ENCODE measurements around the gene GALNT8.

GALNT8 gene

DNA sequence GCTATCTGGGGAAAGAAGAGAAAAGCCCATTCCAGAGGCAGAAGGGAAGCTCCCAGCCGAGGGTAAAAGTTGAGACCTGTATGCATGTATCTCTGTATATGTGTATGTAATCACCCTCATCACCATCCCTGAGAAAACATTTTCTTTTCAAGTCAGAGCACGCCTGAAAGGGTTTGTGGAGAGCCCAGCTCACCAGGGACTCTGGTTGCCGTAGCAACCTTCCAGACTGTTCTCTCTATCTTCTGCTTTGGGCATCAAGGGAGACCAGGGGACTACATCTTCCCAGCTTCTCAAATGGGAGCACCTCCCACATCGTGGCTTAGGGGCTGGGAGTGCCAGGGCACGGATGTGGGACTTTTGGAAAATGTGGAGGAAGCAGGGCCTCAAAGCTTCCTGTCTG is 93.5 kb downstream of the GALNT8 start:
- Histone ChIP-seq H3K9me3 (ENCODE audit: control insufficient read depth, insufficient read depth, low read depth, low read length) (no peaks in the 10 kb centered on the region), H3K9ac (ENCODE audit: low read length) (no peak overlapping the region), H3K4me3 (ENCODE audit: low read depth, low read length) (no peak overlapping the region), H3K27me3 (ENCODE audit: control insufficient read depth, insufficient read depth, low read length) (peaks cover 39% of the 10 kb centered on the region), H3K4me1 (ENCODE audit: control insufficient read depth, insufficient read depth, low read length) (peaks cover 10% of the 10 kb centered on the region), H3K27ac (ENCODE audit: low read depth, low read length) (no peak overlapping the region), H3K36me3 (ENCODE audit: control insufficient read depth, insufficient read depth, low read length) (no peaks in the 10 kb centered on the region)

DNA sequence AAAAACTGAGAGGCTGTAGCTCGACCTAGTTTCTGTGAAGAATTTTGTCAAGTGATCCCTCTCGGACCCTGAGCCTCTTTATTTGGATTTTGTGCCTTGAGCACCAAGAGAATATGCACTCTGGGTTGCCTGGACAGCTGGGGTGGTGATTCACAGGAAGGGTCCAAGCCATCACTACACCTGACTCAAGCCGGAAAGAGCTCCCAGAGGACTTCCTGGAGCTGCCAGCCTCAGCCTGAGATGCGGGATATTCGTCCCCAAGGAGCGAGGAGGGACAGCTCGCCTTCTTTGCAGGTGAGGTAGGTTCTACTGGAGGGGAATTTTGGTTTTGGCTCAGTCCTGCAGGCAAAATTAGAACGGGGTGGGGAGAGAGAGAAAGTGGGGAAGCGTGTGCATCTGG is 94.3 kb downstream of the GALNT8 start:
- Histone ChIP-seq H3K4me3 (ENCODE audit: low read depth, low read length) (no peak overlapping the region), H3K36me3 (ENCODE audit: control insufficient read depth, insufficient read depth, low read length) (no peaks in the 10 kb centered on the region), H3K4me1 (ENCODE audit: control insufficient read depth, insufficient read depth, low read length) (peaks cover 10% of the 10 kb centered on the region), H3K9me3 (ENCODE audit: control insufficient read depth, insufficient read depth, low read depth, low read length) (no peaks in the 10 kb centered on the region), H3K9ac (ENCODE audit: low read length) (no peak overlapping the region), H3K27ac (ENCODE audit: low read depth, low read length) (no peak overlapping the region), H3K27me3 (ENCODE audit: control insufficient read depth, insufficient read depth, low read length) (peaks cover 32% of the 10 kb centered on the region)

DNA sequence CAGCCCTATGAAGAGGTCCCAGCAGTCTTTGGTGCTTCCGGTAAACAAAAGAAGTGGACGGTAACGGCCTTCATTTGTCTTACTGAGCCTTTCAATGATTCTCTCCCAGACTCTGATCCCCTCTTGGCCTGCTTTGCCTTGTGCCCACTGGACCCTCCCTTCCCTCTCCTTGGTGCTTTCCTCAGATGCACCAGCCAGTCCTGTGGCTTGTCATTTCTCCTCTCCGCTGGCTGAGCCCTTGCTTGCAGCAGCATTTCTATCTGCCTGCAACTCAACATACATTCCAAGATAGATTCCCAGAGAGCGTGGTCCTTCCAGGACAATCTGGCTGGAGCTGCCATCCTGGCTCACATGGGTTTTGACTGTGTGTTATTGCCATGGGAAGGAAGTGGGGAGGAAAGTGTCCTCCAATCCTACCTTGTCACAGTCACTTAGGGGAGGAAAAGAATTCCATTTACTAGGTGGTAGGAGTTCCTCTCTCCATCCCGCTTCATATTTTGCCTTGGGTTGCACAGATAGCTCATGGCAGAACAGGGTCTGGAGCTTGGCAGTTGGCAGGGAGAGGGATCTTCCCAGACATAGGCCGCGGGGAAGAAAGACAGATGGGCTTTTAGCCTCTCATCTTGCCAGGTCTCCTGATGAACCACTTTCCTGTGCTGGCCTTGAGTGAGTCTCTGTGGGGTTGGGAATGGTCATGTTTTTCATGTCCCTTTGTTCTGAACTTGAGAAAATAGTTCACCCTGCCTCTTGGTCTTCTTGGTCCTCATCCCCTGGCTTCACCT is 96.7 kb downstream of the GALNT8 start:
- no peaks in the 10 kb centered on the region for H3K36me3 ChIP-seq (ENCODE audit: control insufficient read depth, insufficient read depth, low read length)
- no peak overlapping the region for H3K4me3 ChIP-seq (ENCODE audit: low read depth, low read length)
- H3K9ac ChIP-seq (ENCODE audit: low read length) = no peak overlapping the region
- no peaks in the 10 kb centered on the region for H3K9me3 ChIP-seq (ENCODE audit: control insufficient read depth, insufficient read depth, low read depth, low read length)
- peaks cover 4% of the 10 kb centered on the region; the same call in 1 of the 2 replicates for H3K4me1 ChIP-seq (ENCODE audit: control insufficient read depth, insufficient read depth, low read length)
- H3K27ac ChIP-seq (ENCODE audit: low read depth, low read length) = no peak overlapping the region
- H3K27me3 ChIP-seq (ENCODE audit: control insufficient read depth, insufficient read depth, low read length) = peaks cover 7% of the 10 kb centered on the region

DNA sequence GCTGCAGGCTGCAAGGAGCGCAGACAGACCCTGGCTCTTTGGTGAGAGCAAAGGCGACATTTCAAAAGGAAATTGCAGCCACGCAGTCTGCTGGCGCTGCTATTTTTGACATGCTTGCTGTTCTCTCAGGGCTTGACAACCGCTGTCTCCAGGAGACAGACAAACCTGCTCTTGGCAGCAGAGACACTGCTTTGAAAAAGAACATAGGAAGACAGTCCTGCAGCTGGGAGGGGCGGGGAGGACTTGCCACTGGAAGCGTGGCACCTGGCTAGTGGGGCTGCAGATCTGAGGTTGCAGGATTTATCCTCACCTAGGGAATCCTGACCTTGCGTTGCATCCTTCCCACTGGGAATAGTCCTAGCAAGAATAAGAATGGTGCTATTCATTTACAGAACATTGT is 97.7 kb downstream of the GALNT8 start:
- Histone ChIP-seq H3K27ac (ENCODE audit: low read depth, low read length) (no peak overlapping the region), H3K27me3 (ENCODE audit: control insufficient read depth, insufficient read depth, low read length) (peaks cover 2% of the 10 kb centered on the region; the same call in 1 of the 2 replicates), H3K36me3 (ENCODE audit: control insufficient read depth, insufficient read depth, low read length) (no peaks in the 10 kb centered on the region), H3K4me1 (ENCODE audit: control insufficient read depth, insufficient read depth, low read length) (peaks cover 4% of the 10 kb centered on the region; the same call in 1 of the 2 replicates), H3K9ac (ENCODE audit: low read length) (no peak overlapping the region), H3K9me3 (ENCODE audit: control insufficient read depth, insufficient read depth, low read depth, low read length) (no peaks in the 10 kb centered on the region), H3K4me3 (ENCODE audit: low read depth, low read length) (no peak overlapping the region)

DNA sequence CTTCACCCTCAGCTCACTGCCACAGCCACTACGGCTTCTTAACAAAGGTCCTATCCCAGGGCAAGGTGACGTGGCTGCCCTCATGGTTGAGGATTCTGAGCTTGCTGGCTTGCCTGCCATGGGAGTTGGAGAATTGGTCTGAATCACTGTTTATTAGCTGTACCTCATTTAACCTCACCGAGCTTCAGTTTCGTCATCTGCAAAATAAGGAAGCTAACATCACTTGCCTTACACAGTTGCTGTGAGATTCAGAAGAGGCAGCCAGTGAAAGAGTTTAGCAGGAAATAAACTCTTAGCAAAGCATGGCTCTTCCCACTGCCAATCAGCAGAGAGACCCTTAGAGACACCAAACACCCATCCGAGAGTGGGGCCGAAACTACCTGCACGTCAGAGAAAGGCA is 99.5 kb downstream of the GALNT8 start:
- H3K4me1 ChIP-seq (ENCODE audit: control insufficient read depth, insufficient read depth, low read length) = peaks cover 4% of the 10 kb centered on the region; the same call in 1 of the 2 replicates
- H3K4me3 ChIP-seq (ENCODE audit: low read depth, low read length) = no peak overlapping the region
- H3K9ac ChIP-seq (ENCODE audit: low read length) = no peak overlapping the region
- no peaks in the 10 kb centered on the region for H3K36me3 ChIP-seq (ENCODE audit: control insufficient read depth, insufficient read depth, low read length)
- H3K9me3 ChIP-seq (ENCODE audit: control insufficient read depth, insufficient read depth, low read depth, low read length) = no peaks in the 10 kb centered on the region
- no peak overlapping the region for H3K27ac ChIP-seq (ENCODE audit: low read depth, low read length)
- H3K27me3 ChIP-seq (ENCODE audit: control insufficient read depth, insufficient read depth, low read length) = peaks cover under 1% of the 10 kb centered on the region; the same call in 1 of the 2 replicates

DNA sequence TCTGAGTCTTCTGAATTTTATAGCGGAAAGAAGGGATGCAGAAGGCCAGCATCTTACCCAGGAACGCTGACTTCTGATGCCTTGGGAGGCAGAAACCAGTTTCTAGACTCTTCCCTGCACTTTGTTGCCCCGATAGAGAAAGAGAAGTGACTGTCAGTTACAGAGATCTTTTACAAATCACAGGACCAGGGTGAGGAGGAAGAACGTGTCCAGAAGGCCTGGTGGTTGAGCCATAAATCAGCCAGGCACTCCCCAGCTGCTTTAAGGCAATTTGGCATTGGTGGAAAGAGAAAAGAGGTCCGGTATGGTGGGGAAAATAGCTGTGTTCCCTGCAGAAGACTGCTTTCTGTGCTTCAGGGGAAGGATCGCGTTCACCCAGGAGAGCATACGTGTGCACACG is 100.8 kb downstream of the GALNT8 start:
- H3K4me3 ChIP-seq (ENCODE audit: low read depth, low read length) = no peak overlapping the region
- peaks cover 4% of the 10 kb centered on the region; the same call in 1 of the 2 replicates for H3K4me1 ChIP-seq (ENCODE audit: control insufficient read depth, insufficient read depth, low read length)
- H3K36me3 ChIP-seq (ENCODE audit: control insufficient read depth, insufficient read depth, low read length) = no peaks in the 10 kb centered on the region
- H3K9ac ChIP-seq (ENCODE audit: low read length) = no peak overlapping the region
- no peaks in the 10 kb centered on the region; the same call in 1 of the 2 replicates for H3K27me3 ChIP-seq (ENCODE audit: control insufficient read depth, insufficient read depth, low read length)
- H3K9me3 ChIP-seq (ENCODE audit: control insufficient read depth, insufficient read depth, low read depth, low read length) = no peaks in the 10 kb centered on the region
- H3K27ac ChIP-seq (ENCODE audit: low read depth, low read length) = no peak overlapping the region
